ENCODE measurements around the gene HTRA1.

- TF ChIP-seq EZH2 (IDR thresholded peaks at IDR 0.05; ENCODE audit: low read length, missing control alignments) (no peak), CTCF (conservative IDR thresholded peaks at IDR 0.05 in 1 of 2, IDR thresholded peaks at IDR 0.05 in 1 of 2; ENCODE audit: low read depth in 1 of 2, low read length in 2 of 2) (no peak)
Observed at GRCh38 chr10:122420624-122421007, 40.7 kb upstream of the HTRA1 start.
